Measurements from ENCODE around the gene CPNE5. TPM values are rescaled to one million over a fixed set of nuclear protein-coding genes. Genes with fewer than 3 reads are reported as not detected.
"Not testable (repeated sequence)": the region's sequence is repeated elsewhere in the genome, so short reads cannot be mapped to it uniquely, and the experiment has no call there.

The CPNE5 gene
- total RNA-seq, 4 donors from 2014 or later: 1.1 to 4.6 (median 2.9) TPM

DNA sequence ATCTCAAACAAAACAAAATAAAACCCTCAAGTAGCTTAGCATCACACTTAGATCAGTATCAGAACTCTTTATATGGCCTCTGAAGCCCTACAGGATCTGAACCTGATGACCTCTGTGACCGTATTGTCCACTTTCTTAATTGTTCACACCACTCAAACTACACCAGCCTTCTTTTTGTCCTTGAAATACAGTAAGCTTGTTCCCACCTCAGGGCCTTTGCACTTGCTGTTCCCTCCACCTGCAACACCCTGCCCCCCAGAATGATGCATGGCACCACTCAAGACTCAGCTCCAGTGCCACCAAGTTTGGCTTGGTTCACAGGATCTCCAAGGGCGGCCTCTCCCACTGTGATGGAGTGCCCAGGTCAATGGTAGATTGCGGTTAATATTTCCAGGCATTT lies 25.7 kb downstream of the CPNE5 start:
- TF ChIP-seq, protein P1, sequence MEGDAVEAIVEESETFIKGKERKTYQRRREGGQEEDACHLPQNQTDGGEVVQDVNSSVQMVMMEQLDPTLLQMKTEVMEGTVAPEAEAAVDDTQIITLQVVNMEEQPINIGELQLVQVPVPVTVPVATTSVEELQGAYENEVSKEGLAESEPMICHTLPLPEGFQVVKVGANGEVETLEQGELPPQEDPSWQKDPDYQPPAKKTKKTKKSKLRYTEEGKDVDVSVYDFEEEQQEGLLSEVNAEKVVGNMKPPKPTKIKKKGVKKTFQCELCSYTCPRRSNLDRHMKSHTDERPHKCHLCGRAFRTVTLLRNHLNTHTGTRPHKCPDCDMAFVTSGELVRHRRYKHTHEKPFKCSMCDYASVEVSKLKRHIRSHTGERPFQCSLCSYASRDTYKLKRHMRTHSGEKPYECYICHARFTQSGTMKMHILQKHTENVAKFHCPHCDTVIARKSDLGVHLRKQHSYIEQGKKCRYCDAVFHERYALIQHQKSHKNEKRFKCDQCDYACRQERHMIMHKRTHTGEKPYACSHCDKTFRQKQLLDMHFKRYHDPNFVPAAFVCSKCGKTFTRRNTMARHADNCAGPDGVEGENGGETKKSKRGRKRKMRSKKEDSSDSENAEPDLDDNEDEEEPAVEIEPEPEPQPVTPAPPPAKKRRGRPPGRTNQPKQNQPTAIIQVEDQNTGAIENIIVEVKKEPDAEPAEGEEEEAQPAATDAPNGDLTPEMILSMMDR (IDR thresholded peaks at IDR 0.05): no peak
- no peak for TF ChIP-seq POLR2A (IDR thresholded peaks at IDR 0.05)
- no peaks in the 10 kb centered on the region for H3K4me1 ChIP-seq
- intact Hi-C loops (cut with DNase I): no loop called here

DNA sequence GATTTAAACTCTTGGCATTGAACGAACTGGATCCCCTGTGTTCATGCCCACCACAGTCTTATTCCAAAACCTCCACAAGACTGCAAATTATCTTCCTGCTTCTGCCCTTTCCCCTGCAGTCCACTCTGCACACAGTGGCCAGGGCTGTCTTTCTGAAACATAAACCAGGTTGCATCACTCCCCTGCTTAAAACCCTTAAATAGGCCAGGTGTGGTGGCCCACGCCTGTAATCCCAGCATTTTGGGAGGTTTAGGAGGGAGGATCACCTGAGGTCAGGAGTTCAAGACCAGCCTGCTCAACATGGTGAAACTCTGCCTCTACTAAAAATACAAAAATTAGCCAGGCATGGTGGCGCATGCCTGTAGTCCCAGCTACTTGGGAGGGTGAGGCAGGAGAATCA lies 26.2 kb downstream of the CPNE5 start:
- H3K27ac ChIP-seq; intact Hi-C loops (cut with DNase I): not testable (repeated sequence)
- 90 to 91% methylated on average over 3 of the region's 3 CpGs for WGBS, 2 donors

More for the DNA sequence above, 25.7 kb downstream of the CPNE5 start:
- Histone ChIP-seq H3K9me3 (no peaks in the 10 kb centered on the region), H3K36me3 (no peaks in the 10 kb centered on the region), H3K27ac (no peak overlapping the region), H3K4me3 (replicated peaks in 1 of 3) (no peak overlapping the region), H3K27me3 (no peaks in the 10 kb centered on the region)
- DNase-seq: no peak
- WGBS, 2 donors: 63 to 78% methylated on average over 3 of the region's 3 CpGs

DNA sequence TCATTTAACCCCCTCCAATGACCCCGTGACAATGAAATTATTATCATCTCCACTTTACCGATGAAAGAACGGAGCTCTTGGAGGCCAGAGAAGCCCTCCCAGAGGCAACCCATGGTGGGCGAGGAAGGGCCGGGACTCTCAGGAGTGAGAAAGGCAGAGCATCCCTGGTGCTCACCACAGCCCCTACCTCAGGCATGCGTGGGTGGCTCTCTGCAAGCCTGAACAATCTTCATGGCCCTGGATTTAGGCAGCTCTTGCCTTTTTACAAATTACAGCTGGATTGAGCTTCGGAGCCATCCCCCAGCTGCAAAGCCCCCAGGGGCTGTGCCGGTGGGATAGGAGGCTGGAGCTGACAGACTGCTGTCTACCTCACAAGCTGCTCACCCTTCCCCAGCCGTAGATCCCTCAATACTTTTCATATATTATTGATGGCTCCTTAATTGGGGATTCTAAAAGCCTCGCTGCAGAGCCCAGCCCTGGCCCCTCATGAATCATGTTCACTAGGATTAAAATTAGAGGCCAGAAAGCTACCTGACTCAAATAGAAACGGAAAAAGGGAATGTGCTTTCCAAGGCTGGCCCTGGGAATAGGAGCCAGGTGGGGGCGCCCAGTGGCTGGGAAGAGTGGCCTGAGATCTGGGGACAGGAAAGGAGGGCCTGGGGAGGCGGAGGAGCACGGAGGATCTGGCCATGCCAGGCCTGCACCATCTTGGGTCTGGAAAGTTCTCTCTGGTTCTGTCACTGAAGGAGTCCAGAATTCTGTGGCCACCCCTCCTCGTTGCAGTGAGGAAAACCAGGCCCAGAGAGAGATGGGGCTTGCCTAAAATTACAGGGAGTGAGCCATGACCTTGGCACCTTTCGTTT lies 29.1 kb downstream of the CPNE5 start:
- 91 to 92% methylated on average over 15 to 16 of the region's 16 CpGs for WGBS, 2 donors
- TF ChIP-seq, protein P1 (IDR thresholded peaks at IDR 0.05): no peak
- TF ChIP-seq POLR2A (IDR thresholded peaks at IDR 0.05): no peak
- Histone ChIP-seq H3K27ac (no peak overlapping the region), H3K4me1 (no peaks in the 10 kb centered on the region), H3K4me3 (replicated peaks in 1 of 3) (no peak overlapping the region), H3K36me3 (no peaks in the 10 kb centered on the region), H3K9me3 (no peaks in the 10 kb centered on the region), H3K27me3 (no peaks in the 10 kb centered on the region)
- no peak for DNase-seq
- intact Hi-C loops (cut with DNase I): no loop called here

More for the DNA sequence above, 26.2 kb downstream of the CPNE5 start:
- not testable (repeated sequence) for H3K4me1 ChIP-seq; H3K9me3 ChIP-seq; H3K36me3 ChIP-seq; DNase-seq; H3K27me3 ChIP-seq; H3K4me3 ChIP-seq (replicated peaks in 1 of 3)

DNA sequence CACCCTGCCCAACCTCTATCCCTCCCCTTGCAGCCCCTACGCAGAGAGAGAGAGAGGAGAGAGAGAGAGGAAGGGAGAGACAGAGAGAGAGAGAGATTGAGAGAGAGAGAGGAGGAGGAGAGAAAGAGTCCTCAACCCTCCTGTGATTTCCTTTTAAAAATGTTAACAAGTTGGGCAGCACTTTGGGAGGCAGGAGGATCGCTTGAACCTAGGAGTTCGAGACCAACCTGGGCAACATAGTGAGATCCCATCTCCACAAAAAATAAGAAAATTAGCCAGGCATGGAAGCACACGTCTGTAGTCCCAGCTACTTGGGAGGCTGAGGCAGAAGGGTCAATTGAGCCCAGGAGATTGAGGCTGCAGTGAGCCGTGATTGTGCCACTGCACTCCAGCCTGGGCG lies 30.1 kb downstream of the CPNE5 start:
- TF ChIP-seq, protein P1 (IDR thresholded peaks at IDR 0.05): no peak
- TF ChIP-seq POLR2A (IDR thresholded peaks at IDR 0.05): no peak
- Histone ChIP-seq H3K27me3 (no peaks in the 10 kb centered on the region), H3K27ac (no peak overlapping the region), H3K9me3 (no peaks in the 10 kb centered on the region), H3K4me1 (no peaks in the 10 kb centered on the region), H3K4me3 (replicated peaks in 1 of 3) (no peak overlapping the region), H3K36me3 (no peaks in the 10 kb centered on the region)
- no peak for DNase-seq
- intact Hi-C loops (cut with DNase I): no loop called here
- 84 to 89% methylated on average over 6 of the region's 6 CpGs for WGBS, 2 donors

- no peaks in the 10 kb centered on the region for H3K4me1 ChIP-seq
- whole genome bisulfite sequencing, 2 donors: 96 to 98% methylated on average over 5 of the region's 5 CpGs
These were observed 30.6 kb downstream of the CPNE5 start for GRCh38 chr6:36808634-36809033.

More at GRCh38 chr6:36808634-36809033, 30.6 kb downstream of the CPNE5 start:
- intact Hi-C loops (cut with DNase I): no loop called here
- Histone ChIP-seq H3K27me3 (no peaks in the 10 kb centered on the region), H3K27ac (no peak overlapping the region), H3K36me3 (no peaks in the 10 kb centered on the region), H3K9me3 (no peaks in the 10 kb centered on the region), H3K4me3 (replicated peaks in 1 of 3) (no peak overlapping the region)
- no peak for TF ChIP-seq POLR2A (IDR thresholded peaks at IDR 0.05)
- TF ChIP-seq, protein P1 (IDR thresholded peaks at IDR 0.05): no peak
- DNase-seq: no peak

Data from thyroid gland (tissue), 4 donors.